ENCODE data around the gene PSMD11. TPM values are rescaled to one million over a fixed set of nuclear protein-coding genes. Genes with fewer than 3 reads are reported as not detected.

Gene PSMD11
- 152 and 233 TPM in 2 replicates for total RNA-seq (2016; rRNA removed; fragmentation: Illumina TruSeq; extraction: Trizol)
- total RNA-seq (2016; cell fraction: cytosol; rRNA removed; fragmentation: Illumina TruSeq; extraction: Trizol; ENCODE audit: low read depth): 29.1 and 33.4 TPM in 2 replicates
- total RNA-seq (2016; cell fraction: insoluble cytoplasmic fraction; rRNA removed; fragmentation: Illumina TruSeq; extraction: Trizol): 171 and 231 TPM in 2 replicates
- total RNA-seq (2016; cell fraction: membrane; rRNA removed; fragmentation: Illumina TruSeq; extraction: Trizol): 55.8 and 64.2 TPM in 2 replicates
- total RNA-seq (2016; cell fraction: nucleus; rRNA removed; fragmentation: Illumina TruSeq; extraction: Trizol): 97.0 and 99.3 TPM in 2 replicates
- polyA plus RNA-seq (2011; rRNA removed): 64.2 and 69.8 TPM in 2 replicates
- 43.9 and 49.0 TPM in 2 replicates for polyA plus RNA-seq (2011; cell fraction: cytosol; rRNA removed)
- polyA plus RNA-seq (2011; cell fraction: nucleus; rRNA removed): 28.9 and 39.9 TPM in 2 replicates
- polyA plus RNA-seq (2012): 87.5 and 91.8 TPM in 2 replicates
- 21.5 TPM in 2 replicates for polyA plus RNA-seq (2016; cell fraction: cytosol; fragmentation: Illumina TruSeq; extraction: Trizol; ENCODE audit: low read depth)
- polyA plus RNA-seq (2016; cell fraction: insoluble cytoplasmic fraction; fragmentation: Illumina TruSeq; extraction: Trizol; ENCODE audit: low read depth): 239 and 241 TPM in 2 replicates
- polyA plus RNA-seq (2016; cell fraction: membrane; fragmentation: Illumina TruSeq; extraction: Trizol; ENCODE audit: low read depth): 30.8 and 34.3 TPM in 2 replicates
- 123 and 137 TPM in 2 replicates for polyA plus RNA-seq (2016; cell fraction: nucleus; fragmentation: Illumina TruSeq; extraction: Trizol; ENCODE audit: insufficient read depth, low read depth)
- polyA minus RNA-seq (2011; rRNA and poly(A)+ RNA removed; ENCODE audit: low replicate concordance): 77.9 and 189 TPM in 2 replicates
- polyA minus RNA-seq (2011; cell fraction: cytosol; rRNA and poly(A)+ RNA removed): 61.4 and 62.0 TPM in 2 replicates
- 91.0 and 95.6 TPM in 2 replicates for polyA minus RNA-seq (2011; cell fraction: nucleus; rRNA and poly(A)+ RNA removed)
- Bru-seq, nascent RNA: percentile 88 among the genes with signal in this experiment
- percentile 95 among the genes with signal in this experiment for BruChase-seq, experiment 1, labeled RNA remaining after a 6-hour chase
- BruChase-seq, experiment 2, labeled RNA remaining after a 2-hour chase: percentile 94 among the genes with signal in this experiment
- long read RNA-seq, experiment 1, full-length matches to known transcripts: 276 of 336 reads
- long read RNA-seq, experiment 1, partial matches to known transcripts: 6 of 336 reads
- long read RNA-seq, experiment 1, other reads (novel, unspliced or antisense): 54 of 336 reads
- long read RNA-seq, experiment 2, full-length matches to known transcripts: 94 of 188 reads
- long read RNA-seq, experiment 2, partial matches to known transcripts: 74 of 188 reads
- long read RNA-seq, experiment 2, other reads (novel, unspliced or antisense): 20 of 188 reads

GRCh38 chr17:32444301-32445073 is at the start of gene PSMD11:
PSMD11 (plus strand) TSS chr17:32444510; CDS start chr17:32444524, 14 bp downstream.
- ATAC-seq: peak; percentile 97
- POLR2A ChIA-PET: interaction anchor here (0.8 to 1.7 kb wide), 9 partner anchors 9 to 104 kb away, joined by 3 to 13 read pairs (median 4); partner anchors contain the start of gene CDK5R1
- H4K20me1 ChIP-seq (ENCODE audit: insufficient read depth, low read length): peaks cover 15% of the 10 kb centered on the region
- peaks cover 2 to 13% of the 10 kb centered on the region in 2 experiments; a peak in 4 of 5 replicates for H3K36me3 ChIP-seq (replicated peaks in 1 of 2; ENCODE audit: control insufficient read depth in 1 of 2, insufficient read depth in 2 of 2, low read length in 2 of 2)
- H3K9ac ChIP-seq (ENCODE audit: insufficient read depth, low read depth, low read length): peak within 1 kb of the TSS; percentile 91
- intact Hi-C loops (cut with micrococcal nuclease; ENCODE audit: unreplicated experiment): no loop called here
- peak within 1 kb of the TSS; percentile 29 for H2AFZ ChIP-seq (ENCODE audit: low read length)
- H3K79me2 ChIP-seq (ENCODE audit: insufficient read depth, low read length): peaks cover 42% of the 10 kb centered on the region
- in situ Hi-C loops (cut with HindIII; ENCODE audit: extremely low pct_ligation_motif_present, low pct_unique_long_range_greater_than_20kb): no loop called here
- TSS peak; percentile 89 for BruUV-seq (replicated peaks)
- peaks cover 58% of the 10 kb centered on the region for H3K4me1 ChIP-seq (ENCODE audit: insufficient read depth, low read length)
- WGBS (ENCODE audit: low lambda C conversion rate): 0% methylated on average over 1 of the region's 74 CpGs
- peak; percentile 92 for DNase-seq (ENCODE audit: low spot score)
- H3K9me3 ChIP-seq (ENCODE audit: low read length): no peaks in the 10 kb centered on the region
- H3K27ac ChIP-seq (ENCODE audit: extremely low read length, insufficient read depth, low read length): peak within 1 kb of the TSS; percentile 80
- no peaks in the 10 kb centered on the region for H3K27me3 ChIP-seq (ENCODE audit: control insufficient read depth in 1 of 2, insufficient read depth in 2 of 2, low read length in 2 of 2)
- H3K4me2 ChIP-seq (ENCODE audit: low read depth, low read length): peak within 1 kb of the TSS; percentile 99
- peak within 1 kb of the TSS; percentile 81 to 97 (median 88) for H3K4me3 ChIP-seq (replicated peaks in 1 of 3; ENCODE audit: insufficient read depth in 1 of 3, low read depth in 2 of 3, low read length in 3 of 3)
- FAIRE-seq: peak; percentile 34
- CTCF ChIA-PET (ENCODE audit: low intra/inter-chr PET ratio, low total read pairs): interaction anchor here (1.5 kb wide), 1 partner anchor 17 kb away, joined by 4 read pairs; no protein-coding TSS in a partner anchor
- peak; percentile 86 for TF ChIP-seq XRCC5 (optimal IDR thresholded peaks at IDR 0.05; ENCODE audit: low read length)
- TF ChIP-seq, protein P1, sequence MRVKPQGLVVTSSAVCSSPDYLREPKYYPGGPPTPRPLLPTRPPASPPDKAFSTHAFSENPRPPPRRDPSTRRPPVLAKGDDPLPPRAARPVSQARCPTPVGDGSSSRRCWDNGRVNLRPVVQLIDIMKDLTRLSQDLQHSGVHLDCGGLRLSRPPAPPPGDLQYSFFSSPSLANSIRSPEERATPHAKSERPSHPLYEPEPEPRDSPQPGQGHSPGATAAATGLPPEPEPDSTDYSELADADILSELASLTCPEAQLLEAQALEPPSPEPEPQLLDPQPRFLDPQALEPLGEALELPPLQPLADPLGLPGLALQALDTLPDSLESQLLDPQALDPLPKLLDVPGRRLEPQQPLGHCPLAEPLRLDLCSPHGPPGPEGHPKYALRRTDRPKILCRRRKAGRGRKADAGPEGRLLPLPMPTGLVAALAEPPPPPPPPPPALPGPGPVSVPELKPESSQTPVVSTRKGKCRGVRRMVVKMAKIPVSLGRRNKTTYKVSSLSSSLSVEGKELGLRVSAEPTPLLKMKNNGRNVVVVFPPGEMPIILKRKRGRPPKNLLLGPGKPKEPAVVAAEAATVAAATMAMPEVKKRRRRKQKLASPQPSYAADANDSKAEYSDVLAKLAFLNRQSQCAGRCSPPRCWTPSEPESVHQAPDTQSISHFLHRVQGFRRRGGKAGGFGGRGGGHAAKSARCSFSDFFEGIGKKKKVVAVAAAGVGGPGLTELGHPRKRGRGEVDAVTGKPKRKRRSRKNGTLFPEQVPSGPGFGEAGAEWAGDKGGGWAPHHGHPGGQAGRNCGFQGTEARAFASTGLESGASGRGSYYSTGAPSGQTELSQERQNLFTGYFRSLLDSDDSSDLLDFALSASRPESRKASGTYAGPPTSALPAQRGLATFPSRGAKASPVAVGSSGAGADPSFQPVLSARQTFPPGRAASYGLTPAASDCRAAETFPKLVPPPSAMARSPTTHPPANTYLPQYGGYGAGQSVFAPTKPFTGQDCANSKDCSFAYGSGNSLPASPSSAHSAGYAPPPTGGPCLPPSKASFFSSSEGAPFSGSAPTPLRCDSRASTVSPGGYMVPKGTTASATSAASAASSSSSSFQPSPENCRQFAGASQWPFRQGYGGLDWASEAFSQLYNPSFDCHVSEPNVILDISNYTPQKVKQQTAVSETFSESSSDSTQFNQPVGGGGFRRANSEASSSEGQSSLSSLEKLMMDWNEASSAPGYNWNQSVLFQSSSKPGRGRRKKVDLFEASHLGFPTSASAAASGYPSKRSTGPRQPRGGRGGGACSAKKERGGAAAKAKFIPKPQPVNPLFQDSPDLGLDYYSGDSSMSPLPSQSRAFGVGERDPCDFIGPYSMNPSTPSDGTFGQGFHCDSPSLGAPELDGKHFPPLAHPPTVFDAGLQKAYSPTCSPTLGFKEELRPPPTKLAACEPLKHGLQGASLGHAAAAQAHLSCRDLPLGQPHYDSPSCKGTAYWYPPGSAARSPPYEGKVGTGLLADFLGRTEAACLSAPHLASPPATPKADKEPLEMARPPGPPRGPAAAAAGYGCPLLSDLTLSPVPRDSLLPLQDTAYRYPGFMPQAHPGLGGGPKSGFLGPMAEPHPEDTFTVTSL (CRISPR knock-in tag; IDR thresholded peaks at IDR 0.05; ENCODE audit: borderline replicate concordance): 0 out of 2 replicates have a peak, but pooled peaks have one; percentile 22
- TF ChIP-seq ZC3H13 (CRISPR knock-in tag; IDR thresholded peaks at IDR 0.05): no peak
